HAP-1 (cell line): ENCODE results near the gene CCDC136.
A peak's percentile ranks its signal among the peaks of the same experiment; 100 is the strongest.

Source experiments
- DNase-seq, 2 experiments: peaks; one replicate each; pipeline ENCODE4 v3.0.0-alpha.2; 2016 to 2020; ENCODE audit warnings: low spot score in 2 of 2
- H3K27me3 ChIP-seq: fragments of 250-450 bp; sonication (Bioruptor Pico); 2 replicates; pipeline ENCODE4 v1.5.1; 2020; ENCODE audit warnings: low read depth, mild to moderate bottlenecking, moderate library complexity
- H3K36me3 ChIP-seq: fragments of 250-450 bp; sonication (Bioruptor Pico); replicated peaks from 2 replicates; pipeline ENCODE4 v1.5.1; 2020; ENCODE audit warnings: mild to moderate bottlenecking
- H3K4me1 ChIP-seq: fragments of 250-450 bp; sonication (Bioruptor Pico); 2 replicates; pipeline ENCODE4 v1.5.1; 2020; ENCODE audit warnings: mild to moderate bottlenecking
- H3K4me3 ChIP-seq: fragments of 250-450 bp; sonication (Bioruptor Pico); 2 replicates; pipeline ENCODE4 v1.5.1; 2020; ENCODE audit warnings: mild to moderate bottlenecking, moderate library complexity
- H3K9me3 ChIP-seq: fragments of 250-450 bp; sonication (Bioruptor Pico); 2 replicates; pipeline ENCODE4 v1.5.1; 2020; ENCODE audit warnings: mild to moderate bottlenecking, moderate library complexity
- in situ Hi-C: fragments of 300-500 bp; cut with MboI; formaldehyde crosslinking; loops from 3 replicates; pipeline ENCODE4 v1.14.3; 2020; ENCODE audit warnings: low sequenced_read_pairs, inconsistent platforms, mixed read lengths

Gene CCDC136

DNA sequence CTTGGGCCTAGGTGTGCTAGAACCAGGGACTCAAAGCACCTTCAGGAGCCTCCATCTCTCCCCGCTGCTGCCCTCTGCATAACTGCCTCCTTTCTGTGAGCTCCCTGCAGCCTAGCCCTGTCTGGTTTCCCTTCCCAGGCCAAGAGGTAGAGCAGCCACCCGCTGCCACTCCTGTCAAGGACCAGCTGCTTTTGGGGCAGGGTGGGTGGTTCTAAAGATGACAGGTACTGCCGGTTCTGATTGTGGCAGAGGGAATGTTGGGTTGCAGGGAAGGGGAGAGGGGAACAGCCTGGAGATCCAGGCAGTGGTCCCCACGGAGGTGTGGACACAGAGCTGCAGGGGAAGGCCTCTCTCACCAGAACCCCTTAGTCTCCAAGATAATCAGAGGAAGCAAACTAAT lies 34.7 kb downstream of the CCDC136 start:
- in situ Hi-C loops: no loop called here
- H3K36me3 ChIP-seq: no peaks in the 10 kb centered on the region
- H3K4me3 ChIP-seq: no peak overlapping the region

DNA sequence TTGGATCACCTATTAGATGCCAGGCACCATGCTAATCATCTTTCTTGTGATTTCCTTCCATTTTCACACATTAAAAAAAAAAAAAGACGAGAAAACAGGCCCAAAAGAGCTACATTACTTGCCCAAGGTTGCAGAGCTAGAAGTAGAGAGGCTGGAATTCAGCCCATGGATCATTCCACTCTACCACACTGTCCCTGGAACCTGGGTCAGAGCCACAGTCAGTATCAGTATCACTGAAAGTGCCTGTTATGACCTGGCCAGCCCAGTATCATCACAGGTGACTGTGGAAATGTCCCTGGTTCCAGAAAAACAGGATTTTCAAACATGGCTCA lies 35.1 kb downstream of the CCDC136 start:
- in situ Hi-C loops: no loop called here
- Histone ChIP-seq H3K4me1 (peaks cover 13% of the 10 kb centered on the region), H3K36me3 (no peaks in the 10 kb centered on the region), H3K27me3 (no peaks in the 10 kb centered on the region), H3K4me3 (no peak overlapping the region), H3K9me3 (no peaks in the 10 kb centered on the region)
- no peak for DNase-seq

More for the DNA sequence above, 34.7 kb downstream of the CCDC136 start:
- DNase-seq: no peak
- Histone ChIP-seq H3K9me3 (no peaks in the 10 kb centered on the region), H3K27me3 (no peaks in the 10 kb centered on the region), H3K4me1 (peaks cover 10% of the 10 kb centered on the region)

DNA sequence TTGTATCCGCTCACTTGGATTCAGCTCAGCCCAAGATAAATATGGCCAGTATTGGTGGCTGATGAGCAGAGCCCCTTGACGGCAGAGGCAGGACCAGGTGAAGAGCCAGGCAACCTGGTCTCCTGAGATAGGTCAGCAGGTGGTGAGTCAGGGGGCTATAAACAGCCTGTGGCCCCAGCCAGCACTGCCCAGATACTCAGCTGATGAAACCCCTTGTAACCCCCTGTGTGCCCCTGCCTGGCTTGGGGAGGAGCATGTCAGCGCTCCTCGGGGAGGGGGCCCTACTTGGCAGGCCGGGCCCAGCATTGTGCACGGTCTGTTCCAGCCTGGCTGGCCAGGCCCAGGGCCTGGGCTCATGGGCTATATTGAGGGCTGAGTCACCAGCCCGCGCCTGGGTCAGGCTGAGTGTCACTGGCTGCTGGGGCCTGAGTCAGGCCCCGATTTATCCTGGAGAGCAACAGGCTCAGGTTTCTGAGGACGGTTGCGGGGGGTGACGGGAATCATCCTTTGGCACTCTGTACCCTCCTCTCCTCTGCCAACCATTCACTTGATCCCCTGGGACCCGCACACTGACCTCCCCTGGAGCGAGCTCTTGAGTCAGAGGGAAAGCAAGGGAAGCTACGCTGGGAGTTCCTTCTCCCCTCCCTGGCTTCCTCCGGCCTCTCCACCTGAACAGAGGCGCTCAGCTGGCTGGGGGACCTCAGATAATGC lies 35.6 kb downstream of the CCDC136 start:
- no peaks in the 10 kb centered on the region for H3K27me3 ChIP-seq
- H3K36me3 ChIP-seq: no peaks in the 10 kb centered on the region
- no peak overlapping the region for H3K4me3 ChIP-seq
- peaks cover 16% of the 10 kb centered on the region for H3K4me1 ChIP-seq
- no peaks in the 10 kb centered on the region for H3K9me3 ChIP-seq
- in situ Hi-C loops: no loop called here
- no peak for DNase-seq

DNA sequence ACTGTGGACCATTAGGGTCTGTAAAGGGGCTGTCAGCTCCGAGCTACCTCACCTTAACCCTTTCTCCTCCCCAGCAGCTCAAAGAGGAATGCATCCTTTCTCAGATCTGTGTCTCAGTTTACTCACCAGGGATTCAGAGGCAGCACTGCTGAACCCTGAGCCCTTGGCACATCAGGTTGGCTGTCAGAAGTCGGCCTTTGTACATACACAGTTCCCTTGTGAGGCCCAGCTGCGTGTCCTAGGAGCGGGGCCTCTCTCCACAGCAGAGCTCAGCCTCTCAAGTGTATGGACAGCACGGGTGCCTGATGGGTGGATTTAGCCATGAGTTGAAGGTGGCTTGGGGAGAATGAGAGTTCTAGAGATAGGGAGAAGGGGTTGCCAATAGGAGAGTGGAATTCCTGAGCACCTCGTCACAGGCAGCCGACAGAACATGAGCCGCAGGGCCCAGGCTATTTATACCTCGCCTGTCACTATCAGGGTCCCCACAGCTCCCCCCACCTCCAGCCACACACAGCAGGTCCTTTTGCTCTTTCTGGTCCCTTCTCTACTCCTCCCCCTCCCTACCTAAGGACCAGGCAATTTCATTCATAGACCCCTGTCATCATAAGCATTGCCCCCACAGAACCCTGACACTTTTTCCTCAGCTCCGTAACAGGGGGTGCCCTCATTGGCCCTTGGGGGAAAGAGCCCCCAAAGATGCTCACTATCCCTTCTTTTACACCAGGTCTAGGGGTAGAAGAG lies 36.4 kb downstream of the CCDC136 start:
- Histone ChIP-seq H3K4me1 (peaks cover 23% of the 10 kb centered on the region), H3K4me3 (no peak overlapping the region)

DNA sequence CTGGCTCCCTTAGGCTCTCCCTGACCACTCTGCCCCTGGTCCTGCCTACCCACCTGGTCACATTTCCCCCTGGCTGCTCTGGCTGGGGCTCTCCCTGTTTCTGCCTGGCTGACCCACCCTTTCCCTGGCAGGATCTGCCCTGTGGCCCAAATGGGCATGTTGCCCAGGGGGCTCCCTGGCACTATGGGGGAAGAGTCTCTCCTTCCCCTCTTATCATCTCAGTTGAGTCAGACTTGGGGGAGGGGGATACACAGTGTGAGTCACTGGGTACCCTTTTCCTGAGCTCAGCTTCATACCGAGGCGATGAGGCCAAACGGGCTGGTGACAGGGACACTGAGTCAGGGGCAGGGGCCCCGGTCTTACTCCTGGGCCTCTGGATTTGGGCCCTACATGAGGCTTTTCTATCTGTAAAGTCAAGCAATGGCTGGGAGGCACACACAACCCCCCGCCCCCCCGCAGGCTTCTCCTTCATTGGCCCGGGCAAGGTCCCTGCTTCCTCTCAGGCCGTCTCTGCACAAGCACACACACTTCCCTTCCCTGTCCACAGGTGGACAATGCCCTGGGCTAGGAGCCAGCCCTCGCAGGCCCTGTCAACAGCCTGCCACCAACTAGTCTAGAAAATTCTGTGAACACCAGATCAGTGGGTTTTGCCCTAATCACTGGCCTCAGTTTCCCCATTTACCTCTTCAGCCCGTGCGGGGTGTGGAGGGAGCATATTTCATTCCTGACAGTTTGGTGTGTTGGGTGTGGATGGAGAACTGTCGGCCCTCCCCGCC lies 37.8 kb downstream of the CCDC136 start:
- in situ Hi-C loops: no loop called here
- Histone ChIP-seq H3K36me3 (no peaks in the 10 kb centered on the region; the same call in 1 of the 2 replicates), H3K9me3 (no peaks in the 10 kb centered on the region), H3K27me3 (no peaks in the 10 kb centered on the region), H3K4me1 (peaks cover 23% of the 10 kb centered on the region), H3K4me3 (peak overlapping the region; percentile 46)
- DNase-seq: peak in 1 of 2 experiments; percentile 39

More for the DNA sequence above, 36.4 kb downstream of the CCDC136 start:
- H3K9me3 ChIP-seq: no peaks in the 10 kb centered on the region
- DNase-seq: no peak
- no peaks in the 10 kb centered on the region; the same call in 1 of the 2 replicates for H3K36me3 ChIP-seq
- H3K27me3 ChIP-seq: no peaks in the 10 kb centered on the region
- in situ Hi-C loops: no loop called here

DNA sequence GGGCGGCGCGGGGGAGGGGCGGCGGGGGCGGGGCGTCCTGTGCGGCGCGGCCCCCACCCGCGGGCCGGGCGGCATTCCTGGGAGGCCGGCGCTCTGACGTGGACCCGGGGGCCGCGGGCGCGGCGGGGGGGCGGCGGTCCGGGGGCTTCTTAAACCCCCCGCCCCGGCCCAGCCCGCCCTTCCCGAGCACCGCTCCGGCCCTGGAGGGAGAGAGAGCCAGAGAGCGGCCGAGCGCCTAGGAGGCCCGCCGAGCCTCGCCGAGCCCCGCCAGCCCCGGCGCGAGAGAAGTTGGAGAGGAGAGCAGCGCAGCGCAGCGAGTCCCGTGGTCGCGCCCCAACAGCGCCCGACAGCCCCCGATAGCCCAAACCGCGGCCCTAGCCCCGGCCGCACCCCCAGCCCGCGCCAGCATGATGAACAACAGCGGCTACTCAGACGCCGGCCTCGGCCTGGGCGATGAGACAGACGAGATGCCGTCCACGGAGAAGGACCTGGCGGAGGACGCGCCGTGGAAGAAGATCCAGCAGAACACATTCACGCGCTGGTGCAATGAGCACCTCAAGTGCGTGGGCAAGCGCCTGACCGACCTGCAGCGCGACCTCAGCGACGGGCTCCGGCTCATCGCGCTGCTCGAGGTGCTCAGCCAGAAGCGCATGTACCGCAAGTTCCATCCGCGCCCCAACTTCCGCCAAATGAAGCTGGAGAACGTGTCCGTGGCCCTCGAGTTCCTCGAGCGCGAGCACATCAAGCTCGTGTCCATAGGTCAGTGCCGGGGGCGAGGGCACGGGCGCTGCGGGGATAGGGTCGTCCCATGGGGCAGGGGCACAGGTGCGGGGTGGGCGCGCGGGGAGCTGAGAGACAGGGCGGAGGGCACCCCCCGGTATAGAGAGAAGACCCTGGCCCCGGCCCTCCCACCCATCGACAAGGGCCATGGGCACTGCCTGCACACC lies 38.7 kb downstream of the CCDC136 start, which contains the start of gene FLNC:
TSS of gene FLNC (plus strand) at position 176 of the 947 bp plus-strand sequence. CDS start at position 408, 232 bp downstream.
- peaks cover 23% of the 10 kb centered on the region for H3K4me1 ChIP-seq
- H3K27me3 ChIP-seq: no peaks in the 10 kb centered on the region
- DNase-seq: peak in 1 of 2 experiments; percentile 55
- H3K4me3 ChIP-seq: peak within 1 kb of the TSS; percentile 46
- no peaks in the 10 kb centered on the region for H3K9me3 ChIP-seq
- in situ Hi-C loops: no loop called here
- peaks cover 5% of the 10 kb centered on the region for H3K36me3 ChIP-seq

DNA sequence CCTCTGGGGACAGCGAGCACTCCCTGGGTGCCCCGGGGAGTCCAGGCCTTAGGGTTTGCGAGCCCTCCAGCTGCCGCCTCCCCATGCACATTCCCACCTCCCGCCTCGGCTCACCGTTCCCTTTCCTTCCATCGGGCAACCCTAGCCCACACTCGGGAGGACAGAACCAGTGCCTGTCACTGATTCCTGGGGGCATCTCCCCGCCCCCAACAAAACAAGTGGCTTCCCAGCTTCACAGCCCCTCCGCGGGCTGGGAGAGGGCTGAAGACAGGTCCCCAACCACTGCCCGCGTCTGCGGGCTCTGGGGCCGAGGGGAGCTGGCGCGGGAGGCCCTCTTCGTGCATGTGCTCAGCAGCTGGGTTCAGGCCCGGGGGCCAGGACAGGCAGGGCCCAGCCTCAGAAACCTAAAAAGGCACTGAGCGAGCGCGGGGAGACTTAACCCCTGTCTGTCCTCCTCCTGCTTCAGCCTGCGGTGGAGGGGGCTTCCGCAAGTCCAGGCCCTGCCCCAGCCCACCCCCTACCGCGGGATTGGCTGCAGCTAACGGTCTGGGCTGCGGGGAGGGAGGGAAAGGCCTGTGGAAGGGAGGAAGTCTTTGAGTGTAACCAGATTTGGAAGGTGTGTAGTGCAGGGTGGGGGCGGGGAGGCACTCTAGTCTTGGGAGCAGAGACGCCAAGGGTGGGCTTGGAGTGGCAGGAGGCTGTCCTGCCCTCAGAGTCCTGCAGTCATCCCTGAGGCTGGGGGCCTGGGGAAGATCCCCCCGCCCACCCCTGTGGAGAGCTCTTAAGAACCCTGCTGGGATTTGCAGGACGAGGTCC lies 39.6 kb downstream of the CCDC136 start:
- Histone ChIP-seq H3K4me3 (peak overlapping the region; percentile 46), H3K4me1 (peaks cover 23% of the 10 kb centered on the region), H3K9me3 (no peaks in the 10 kb centered on the region), H3K36me3 (peaks cover 6% of the 10 kb centered on the region), H3K27me3 (no peaks in the 10 kb centered on the region)
- in situ Hi-C loops: no loop called here
- DNase-seq: peak; percentile 72 to 86

DNA sequence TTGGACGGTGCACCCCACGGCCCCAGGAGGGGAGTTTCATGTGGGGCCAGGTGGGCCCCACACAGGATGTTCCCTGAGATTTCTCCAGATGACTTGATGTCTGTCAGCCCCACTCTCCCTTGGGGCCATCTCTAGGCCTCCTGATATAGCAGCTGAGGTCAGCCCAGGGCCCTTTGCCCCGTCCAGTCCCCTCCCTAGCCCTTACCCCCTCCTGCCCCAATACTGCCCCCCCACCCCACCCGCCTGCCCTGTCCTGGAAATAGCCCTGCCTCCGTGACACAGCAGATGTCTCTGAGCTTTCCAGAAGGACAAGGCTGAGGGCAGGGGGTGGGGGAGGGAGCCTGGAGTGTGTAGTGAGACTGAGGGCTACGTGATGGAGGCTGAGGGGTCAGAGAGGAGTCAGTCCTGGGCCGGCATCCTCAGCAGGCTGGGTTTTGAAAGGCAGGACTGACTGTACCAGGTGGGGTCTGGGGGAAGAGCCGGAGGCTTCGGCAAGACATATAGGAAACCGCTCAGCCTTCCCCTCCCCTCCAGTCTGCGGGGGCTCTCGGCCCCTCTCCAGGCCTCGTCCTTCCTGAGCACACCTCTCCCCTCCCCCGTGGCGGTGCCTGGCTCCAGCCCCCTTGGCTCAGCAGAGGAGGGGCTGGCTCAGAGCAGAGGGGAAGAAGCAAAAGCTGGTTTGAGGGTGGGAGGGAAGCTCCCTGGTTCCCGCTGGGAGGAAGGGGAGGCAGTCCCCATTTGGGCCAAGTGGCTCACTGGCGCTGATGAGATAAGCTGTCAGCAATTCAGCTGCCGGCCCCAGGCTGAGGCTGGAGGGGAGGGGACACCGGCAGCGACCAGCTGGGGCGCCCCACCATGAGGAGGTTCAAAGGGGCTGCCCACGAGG lies 40.5 kb downstream of the CCDC136 start:
- Histone ChIP-seq H3K4me3 (peak overlapping the region; percentile 46), H3K36me3 (peaks cover 12% of the 10 kb centered on the region), H3K27me3 (no peaks in the 10 kb centered on the region), H3K9me3 (no peaks in the 10 kb centered on the region), H3K4me1 (peaks cover 23% of the 10 kb centered on the region)
- peak in 1 of 2 experiments; percentile 44 for DNase-seq
- in situ Hi-C loops: no loop called here

DNA sequence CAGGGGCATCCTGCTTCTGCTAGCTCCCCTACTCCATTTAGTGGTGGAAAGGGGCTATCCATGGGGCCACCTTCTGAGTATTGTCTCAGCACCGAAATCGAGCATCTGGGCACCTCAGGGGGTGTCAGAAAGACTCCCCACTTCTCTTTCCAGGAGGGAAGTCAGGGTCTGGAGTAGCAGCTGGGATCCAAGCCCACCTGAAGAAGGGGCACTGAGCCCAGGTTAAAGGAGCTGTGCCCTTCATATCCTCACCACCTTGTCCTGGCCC lies 41.0 kb downstream of the CCDC136 start:
- no peak for DNase-seq
- H3K4me1 ChIP-seq: peaks cover 23% of the 10 kb centered on the region
- H3K27me3 ChIP-seq: no peaks in the 10 kb centered on the region
- H3K9me3 ChIP-seq: no peaks in the 10 kb centered on the region
- peak overlapping the region; percentile 46; the same call in 1 of the 2 replicates for H3K4me3 ChIP-seq
- in situ Hi-C loops: no loop called here
- peaks cover 16% of the 10 kb centered on the region for H3K36me3 ChIP-seq

DNA sequence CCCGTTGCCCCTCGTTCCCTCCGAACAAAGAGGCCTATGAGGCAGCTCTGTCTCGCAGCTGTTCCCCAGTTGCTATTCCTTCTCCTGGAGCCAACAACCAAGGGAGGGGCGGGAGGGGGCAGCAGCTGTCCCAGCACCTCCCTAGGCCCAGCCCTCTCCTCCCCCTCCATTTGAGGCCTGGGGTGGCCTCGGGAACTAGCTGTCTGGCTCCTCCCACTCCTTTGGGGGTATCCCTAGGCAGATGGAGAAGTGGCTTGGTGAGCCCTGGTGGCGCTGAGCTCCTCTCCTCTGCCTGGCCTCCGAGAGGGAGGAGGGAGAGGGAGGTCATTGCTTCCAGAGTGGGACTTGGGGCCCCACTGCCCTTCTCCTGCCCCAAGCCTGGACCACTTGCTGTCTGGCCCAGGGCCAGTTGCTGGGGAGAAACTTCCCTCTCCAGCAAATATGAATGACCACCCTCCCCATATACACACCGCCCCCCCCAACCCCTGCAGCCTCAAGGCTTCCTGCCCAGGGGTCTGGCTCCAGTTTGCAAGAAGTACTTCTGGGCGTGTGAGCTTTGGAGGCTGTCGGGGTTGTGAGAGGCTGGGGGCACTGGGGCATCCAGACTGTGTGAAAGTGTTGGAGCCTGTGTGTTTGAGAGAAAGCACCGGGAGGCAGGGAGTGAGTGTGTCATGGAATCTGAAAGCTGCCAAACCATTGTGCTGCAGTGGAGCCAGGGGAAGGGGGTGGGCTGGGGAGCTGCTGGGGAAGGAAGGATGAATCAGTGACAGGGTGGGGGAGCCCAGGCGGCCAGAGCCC lies 41.6 kb downstream of the CCDC136 start:
- Histone ChIP-seq H3K27me3 (no peaks in the 10 kb centered on the region), H3K4me1 (peaks cover 23% of the 10 kb centered on the region), H3K9me3 (no peaks in the 10 kb centered on the region), H3K36me3 (peaks cover 21% of the 10 kb centered on the region), H3K4me3 (no peak overlapping the region)
- in situ Hi-C loops: no loop called here
- DNase-seq: peak in 1 of 2 experiments; percentile 38

DNA sequence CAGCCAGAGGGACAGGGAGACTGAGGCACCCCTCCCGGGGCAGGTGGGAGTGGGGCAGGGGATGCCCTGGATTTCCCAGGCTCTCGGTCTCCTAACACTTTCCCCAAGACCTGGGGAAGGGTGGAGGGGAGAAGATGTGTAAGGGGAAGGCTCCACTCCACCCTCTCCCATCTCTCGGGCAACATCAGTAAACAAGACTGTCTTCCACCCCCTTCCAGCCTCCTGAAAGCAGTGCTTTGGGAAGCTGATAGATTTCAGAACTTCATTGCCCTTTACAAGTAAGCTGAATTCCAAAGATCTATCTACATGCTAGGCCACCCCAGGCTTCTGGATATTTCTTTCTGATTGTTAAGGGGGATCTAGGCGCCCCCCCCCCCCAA lies 42.2 kb downstream of the CCDC136 start:
- DNase-seq: no peak
- in situ Hi-C loops: no loop called here
- peaks cover 23% of the 10 kb centered on the region for H3K4me1 ChIP-seq
- H3K27me3 ChIP-seq: no peaks in the 10 kb centered on the region
- H3K36me3 ChIP-seq: peaks cover 25% of the 10 kb centered on the region
- no peaks in the 10 kb centered on the region for H3K9me3 ChIP-seq
- H3K4me3 ChIP-seq: no peak overlapping the region
